ENCODE measurements around the gene GLDC.

DNA sequence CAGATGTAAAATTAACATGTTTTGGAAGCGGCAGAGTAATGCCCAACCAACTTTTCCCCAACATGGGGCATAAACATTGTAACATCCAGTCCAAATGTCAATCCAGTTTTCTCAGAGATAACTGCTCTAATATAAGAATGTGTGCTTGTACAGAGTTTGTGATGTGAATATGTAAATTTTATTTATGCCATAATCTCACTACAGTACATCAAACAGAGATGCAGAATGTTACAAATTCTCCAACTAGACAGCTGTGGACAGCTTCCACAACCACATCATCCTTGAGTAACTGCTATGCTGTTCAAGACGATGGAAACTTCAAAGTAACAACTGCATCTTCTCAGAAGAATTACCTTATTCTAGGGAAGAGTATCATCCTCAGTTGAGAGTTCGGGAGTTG, 109.9 kb downstream of the GLDC start:
- no peak for TF ChIP-seq POLR2AphosphoS5 (IDR thresholded peaks at IDR 0.05; ENCODE audit: borderline replicate concordance, low read depth, low read length)
- no peak for TF ChIP-seq EZH2 (IDR thresholded peaks at IDR 0.05)
- TF ChIP-seq FOXP2 (optimal IDR thresholded peaks at IDR 0.05; ENCODE audit: control extremely low read depth, extremely low read length, insufficient read depth): no peak
